ENCODE measurements around the gene LST1. TPM values are rescaled to one million over a fixed set of nuclear protein-coding genes. Genes with fewer than 3 reads are reported as not detected.

Gene LST1
- total RNA-seq, 1 experiment from 2014 or later, result not detected

DNA sequence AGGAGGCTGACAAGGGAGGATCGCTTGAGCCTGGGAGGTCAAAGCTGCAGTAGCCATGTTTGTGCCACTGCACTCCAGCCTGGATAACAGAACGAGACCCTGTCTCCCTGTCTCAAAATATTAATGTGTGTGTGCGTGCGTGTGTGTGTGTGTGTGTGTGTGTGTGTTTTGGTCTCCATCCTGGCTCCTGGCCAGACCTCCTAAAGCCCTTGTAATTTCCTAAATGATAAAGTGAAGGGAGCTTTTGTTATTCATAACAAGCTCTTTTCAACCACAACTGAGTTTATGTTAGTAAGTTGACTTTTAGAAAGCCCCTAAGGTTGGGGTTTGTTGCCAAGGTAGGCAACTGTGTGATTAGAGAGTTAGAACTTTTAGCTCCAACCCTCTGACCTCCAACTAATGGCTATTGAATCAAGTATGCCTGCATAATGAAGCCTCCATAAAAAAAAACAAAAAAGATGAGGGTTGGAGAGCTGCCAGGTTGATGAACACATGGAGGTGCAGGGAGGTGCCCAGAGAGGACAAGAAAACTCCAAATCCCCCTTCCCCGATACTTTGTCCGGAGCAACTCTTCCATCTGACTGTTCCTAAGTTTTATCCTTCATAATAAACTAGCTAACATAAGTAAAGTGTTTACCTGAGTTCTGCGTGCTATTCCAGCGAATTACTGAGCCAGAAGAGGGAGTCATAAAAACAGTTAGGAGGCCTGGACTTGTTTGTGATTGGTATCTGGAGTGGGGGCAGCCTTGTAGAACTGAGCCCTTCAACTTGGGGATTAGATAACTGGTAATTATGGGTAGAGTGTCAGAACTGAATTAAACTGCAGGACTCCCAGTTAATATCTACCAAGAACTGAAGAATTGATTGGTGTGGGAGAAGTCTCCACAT lies 23.7 kb downstream of the LST1 start:
- CTCF ChIA-PET, result interaction anchor here (0.6 kb wide), 1 partner anchor 64 kb away, joined by 3 read pairs; the partner anchor contains the start of gene ATP6V1G2
- no TSS peak for BruUV-seq (replicated peaks)

GRCh38 chr6:31610968-31611367 lies 24.9 kb downstream of the LST1 start:
- POLR2A ChIA-PET (ENCODE audit: unreplicated experiment), result no interaction called here
- TF ChIP-seq EZH2phosphoT487 (IDR thresholded peaks at IDR 0.05; ENCODE audit: borderline replicate concordance, low read length) (no peak), EZH2 (IDR thresholded peaks at IDR 0.05; ENCODE audit: low read length, unreplicated experiment) (no peak), CTCF (conservative IDR thresholded peaks at IDR 0.05; ENCODE audit: low read depth, low read length) (no peak)
- Histone ChIP-seq H3K27me3 (ENCODE audit: low read length) (no peaks in the 10 kb centered on the region), H3K4me2 (ENCODE audit: low read length) (no peak overlapping the region), H3K9ac (ENCODE audit: low read length) (no peak overlapping the region), H4K20me1 (ENCODE audit: low read length) (no peaks in the 10 kb centered on the region), H3K27ac (ENCODE audit: low read length) (no peak overlapping the region), H3K79me2 (ENCODE audit: low read length) (no peaks in the 10 kb centered on the region), H3K4me1 (ENCODE audit: insufficient read depth, low read length) (no peaks in the 10 kb centered on the region), H3K36me3 (ENCODE audit: low read depth, low read length) (no peaks in the 10 kb centered on the region), H3K9me2 (replicated peaks; ENCODE audit: low read length) (no peaks in the 10 kb centered on the region), H3K9me3 (ENCODE audit: low read length) (no peaks in the 10 kb centered on the region), H3K4me3 (ENCODE audit: low read length) (no peak overlapping the region), H2AFZ (ENCODE audit: low read length) (no peak overlapping the region), H3F3A (ENCODE audit: low read length, unreplicated experiment) (no peaks in the 10 kb centered on the region)
- no peak for ATAC-seq
- intact Hi-C loops (cut with micrococcal nuclease), result no loop called here
- no TSS peak for BruUV-seq (replicated peaks)
- CTCF ChIA-PET, result no interaction called here
- no peak for DNase-seq

More for the DNA sequence above, 23.7 kb downstream of the LST1 start:
- intact Hi-C loops (cut with micrococcal nuclease), result no loop called here
- Histone ChIP-seq H3K4me1 (ENCODE audit: insufficient read depth, low read length) (no peaks in the 10 kb centered on the region), H3K4me3 (ENCODE audit: low read length) (no peak overlapping the region), H3K27me3 (ENCODE audit: low read length) (no peaks in the 10 kb centered on the region), H3K36me3 (ENCODE audit: low read depth, low read length) (no peaks in the 10 kb centered on the region), H3K9ac (ENCODE audit: low read length) (no peak overlapping the region), H3K4me2 (ENCODE audit: low read length) (no peak overlapping the region), H4K20me1 (ENCODE audit: low read length) (no peaks in the 10 kb centered on the region), H3F3A (ENCODE audit: low read length, unreplicated experiment) (no peaks in the 10 kb centered on the region), H3K79me2 (ENCODE audit: low read length) (no peaks in the 10 kb centered on the region), H3K9me2 (replicated peaks; ENCODE audit: low read length) (no peaks in the 10 kb centered on the region), H2AFZ (ENCODE audit: low read length) (no peak overlapping the region), H3K27ac (ENCODE audit: low read length) (no peak overlapping the region), H3K9me3 (ENCODE audit: low read length) (no peaks in the 10 kb centered on the region)
- TF ChIP-seq EZH2 (IDR thresholded peaks at IDR 0.05; ENCODE audit: low read length, unreplicated experiment) (no peak), EZH2phosphoT487 (IDR thresholded peaks at IDR 0.05; ENCODE audit: borderline replicate concordance, low read length) (no peak), CTCF (conservative IDR thresholded peaks at IDR 0.05; ENCODE audit: low read depth, low read length) (no peak)
- ATAC-seq (no peak), DNase-seq (no peak)
- POLR2A ChIA-PET (ENCODE audit: unreplicated experiment), result no interaction called here

GRCh38 chr6:31614075-31614619 lies 28.1 kb downstream of the LST1 start:
- Histone ChIP-seq H4K20me1 (ENCODE audit: low read length) (no peaks in the 10 kb centered on the region), H2AFZ (ENCODE audit: low read length) (no peak overlapping the region), H3K27ac (ENCODE audit: low read length) (no peak overlapping the region), H3K79me2 (ENCODE audit: low read length) (no peaks in the 10 kb centered on the region), H3K4me2 (ENCODE audit: low read length) (no peak overlapping the region), H3F3A (ENCODE audit: low read length, unreplicated experiment) (no peaks in the 10 kb centered on the region), H3K4me3 (ENCODE audit: low read length) (no peak overlapping the region), H3K36me3 (ENCODE audit: low read depth, low read length) (no peaks in the 10 kb centered on the region), H3K9me2 (replicated peaks; ENCODE audit: low read length) (no peaks in the 10 kb centered on the region), H3K27me3 (ENCODE audit: low read length) (no peaks in the 10 kb centered on the region), H3K4me1 (ENCODE audit: insufficient read depth, low read length) (no peaks in the 10 kb centered on the region), H3K9me3 (ENCODE audit: low read length) (no peaks in the 10 kb centered on the region), H3K9ac (ENCODE audit: low read length) (no peak overlapping the region)
- CTCF ChIA-PET, result no interaction called here
- DNase-seq (no peak), ATAC-seq (peak; percentile 15; the same call in 1 of the 2 replicates)
- BruUV-seq (replicated peaks), result no TSS peak
- intact Hi-C loops (cut with micrococcal nuclease), result no loop called here
- TF ChIP-seq EZH2 (IDR thresholded peaks at IDR 0.05; ENCODE audit: low read length, unreplicated experiment) (no peak), CTCF (conservative IDR thresholded peaks at IDR 0.05; ENCODE audit: low read depth, low read length) (no peak), EZH2phosphoT487 (IDR thresholded peaks at IDR 0.05; ENCODE audit: borderline replicate concordance, low read length) (no peak)
- POLR2A ChIA-PET (ENCODE audit: unreplicated experiment), result no interaction called here

Data from PC-3 (cell line).